Right lung (tissue), 5 donors: Measurements from ENCODE around the gene ALOX15B. TPM values are rescaled to one million over a fixed set of nuclear protein-coding genes. Genes with fewer than 3 reads are reported as not detected.
"Not testable (repeated sequence)": the region's sequence is repeated elsewhere in the genome, so short reads cannot be mapped to it uniquely, and the experiment has no call there.

Experiments used
- DNase-seq, 2 donors: peaks; one replicate each; pipeline ENCODE4 v3.0.0-alpha.2; 2013
- polyA plus RNA-seq, 5 donors: library from polyadenylated mRNA; unstranded; fragments of 120-200 nt; gene quantifications; one replicate each; pipeline versions ENCODE4 v1.2.1 to v1.2.3, GENCODE V29; 2013; ENCODE audit warnings: inconsistent platforms in 1 of 5, low replicate concordance in 1 of 5; ENCODE audit not compliant: insufficient read length in 5 of 5, insufficient read depth in 1 of 5

Gene ALOX15B
- polyA plus RNA-seq, 5 donors, result 0.20 to 0.51 (median 0.45) TPM

DNA sequence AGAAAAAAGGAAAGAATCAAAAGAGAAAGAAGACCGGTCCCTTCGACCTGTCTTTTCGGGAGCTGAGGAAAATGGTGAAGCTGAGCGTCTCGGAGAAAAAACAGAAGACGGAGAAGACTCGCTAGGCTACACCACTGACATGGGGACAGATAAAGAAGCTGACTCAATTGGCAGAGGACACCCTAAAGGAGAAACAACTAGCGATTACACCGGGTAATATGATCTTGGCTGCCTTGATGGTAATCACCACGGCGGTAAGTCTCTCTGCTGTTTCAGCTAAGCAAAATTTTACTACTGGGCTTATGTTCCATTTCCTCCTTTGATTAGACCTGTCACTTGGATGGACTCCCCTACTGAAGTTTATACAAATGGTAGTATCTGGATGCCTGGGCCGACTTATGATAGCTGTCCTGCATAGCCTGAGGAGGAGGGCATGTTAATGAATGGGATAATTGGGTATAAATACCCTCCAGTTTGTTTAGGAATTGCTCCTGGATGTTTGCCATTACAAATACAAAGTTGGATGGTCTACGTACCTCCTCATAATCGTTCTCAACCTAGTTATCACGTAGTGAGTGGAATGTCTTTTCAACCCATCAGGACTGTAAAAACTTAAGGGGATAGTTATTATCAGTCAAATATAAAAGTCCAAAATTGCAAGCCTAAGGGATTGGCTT lies 24.1 kb downstream of the ALOX15B start:
- no peak for DNase-seq

- no peak for DNase-seq
Measured at GRCh38 chr17:8063761-8064534, 25.1 kb downstream of the ALOX15B start.

- DNase-seq, result no peak
Measured at GRCh38 chr17:8064561-8065019, 25.7 kb downstream of the ALOX15B start.

- DNase-seq, result no peak
Measured at GRCh38 chr17:8066841-8067775, 28.2 kb downstream of the ALOX15B start.

GRCh38 chr17:8067806-8068205 lies 28.9 kb downstream of the ALOX15B start:
- no peak for DNase-seq

DNA sequence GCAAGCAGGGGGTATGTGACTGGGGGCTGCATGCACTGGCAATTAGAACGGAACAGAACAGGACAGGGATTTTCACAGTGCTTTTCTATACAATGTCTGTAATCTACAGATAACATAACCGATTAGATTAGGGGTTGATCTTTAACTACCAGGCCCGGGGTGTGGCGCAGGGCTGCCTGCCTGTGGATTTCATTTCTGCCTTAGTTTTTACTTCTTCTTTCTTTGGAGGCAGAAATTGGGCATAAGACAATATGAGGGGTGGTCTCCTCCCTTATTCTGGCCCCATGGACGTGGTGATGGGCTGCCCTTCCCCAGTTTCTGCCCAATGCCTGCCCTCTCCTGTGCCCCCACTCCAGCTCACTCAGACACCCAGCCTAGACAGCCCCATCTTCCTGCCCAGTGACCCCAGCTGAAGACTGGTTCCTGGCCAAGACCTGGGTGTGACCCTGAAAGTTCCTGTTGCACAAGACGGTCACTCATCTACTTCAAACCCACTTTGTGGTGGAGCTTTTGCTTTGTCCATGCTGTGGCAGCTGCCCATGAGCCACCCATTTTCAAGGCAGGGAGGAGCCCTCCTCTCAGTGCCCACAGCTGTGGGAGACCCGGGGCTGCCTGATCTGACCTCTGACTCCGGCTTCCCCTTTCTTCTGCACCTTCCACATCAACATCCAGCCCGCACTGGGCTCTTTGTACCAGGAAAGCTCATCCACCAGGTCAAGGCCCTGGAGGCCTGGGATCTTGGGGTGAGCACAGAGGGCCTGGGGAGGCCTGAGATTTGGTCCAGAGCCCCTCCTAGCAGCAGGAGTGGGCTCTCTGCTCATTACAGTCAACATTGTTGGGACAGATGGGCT lies 30.1 kb downstream of the ALOX15B start:
- DNase-seq, result no peak

DNA sequence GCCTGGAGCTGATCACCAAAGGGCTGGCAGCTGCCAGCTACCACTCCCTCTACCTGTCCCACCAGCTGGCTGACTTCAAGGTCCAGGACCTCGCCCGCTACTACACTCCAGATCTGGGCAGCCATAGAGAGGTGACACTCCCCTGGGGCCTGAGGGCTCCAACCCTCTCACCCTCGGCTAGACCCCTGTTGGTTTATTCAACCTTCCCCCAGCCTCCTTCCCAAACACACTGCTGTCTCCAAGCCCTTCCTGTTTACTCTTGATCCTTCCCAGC lies 30.7 kb downstream of the ALOX15B start:
- no peak for DNase-seq

- DNase-seq, result no peak
Measured at GRCh38 chr17:8071496-8071895, 32.6 kb downstream of the ALOX15B start.

DNA sequence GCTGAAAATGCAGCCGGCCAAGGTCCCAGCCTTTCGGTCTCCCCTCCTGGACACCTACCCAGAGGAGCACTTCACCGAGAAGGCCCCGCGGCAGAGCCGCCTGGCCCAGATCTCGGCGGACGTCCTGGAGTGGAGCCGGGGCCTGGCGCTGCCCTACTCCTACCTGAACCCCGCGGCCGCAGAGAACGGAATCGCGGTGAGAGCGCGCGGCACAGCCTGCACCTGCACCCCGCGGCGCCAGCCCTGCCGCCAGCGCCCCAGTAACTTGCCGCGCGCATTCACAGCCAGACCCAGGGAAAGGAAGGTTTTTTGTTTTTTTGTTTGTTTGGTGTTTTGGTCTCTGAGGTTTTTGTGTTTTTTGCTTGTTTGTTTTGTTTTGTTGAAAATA lies 33.5 kb downstream of the ALOX15B start:
- no peak for DNase-seq

DNA sequence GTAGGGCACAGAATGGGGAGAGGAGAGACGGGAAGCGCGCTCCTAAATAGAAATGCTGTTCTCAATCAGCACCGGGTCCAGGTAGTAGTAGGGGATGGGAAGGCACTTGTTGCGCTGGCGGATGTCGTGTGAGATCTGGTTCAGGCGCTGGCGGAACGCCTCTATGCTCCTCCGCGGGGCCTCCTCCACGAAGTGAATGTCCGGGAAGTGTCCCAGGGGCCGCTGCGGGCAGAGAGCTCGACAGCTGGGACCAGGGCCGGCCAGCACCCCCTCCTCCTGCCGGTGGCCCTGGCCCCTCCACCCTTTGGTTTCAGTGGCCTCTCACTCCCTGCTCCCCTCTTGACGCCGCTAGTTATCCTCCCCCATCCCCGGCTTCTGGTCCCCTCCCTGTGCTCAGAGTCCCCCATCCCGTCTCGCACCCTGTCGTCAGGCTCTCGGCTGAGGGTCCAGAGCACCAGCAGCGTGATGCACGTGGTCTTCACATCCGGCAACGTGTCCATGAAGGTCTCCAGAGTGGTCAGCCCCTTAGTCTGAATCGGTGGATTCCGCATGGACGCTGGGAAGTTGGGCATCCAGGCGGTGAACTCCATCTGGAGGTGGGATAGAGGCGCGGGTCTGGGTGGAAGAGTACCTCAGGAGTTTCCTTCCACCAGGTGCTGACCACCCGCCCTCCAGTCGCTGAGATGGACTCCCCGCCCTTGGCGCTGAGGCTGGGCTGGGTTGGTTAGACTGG lies 34.0 kb downstream of the ALOX15B start:
- DNase-seq, result no peak

DNA sequence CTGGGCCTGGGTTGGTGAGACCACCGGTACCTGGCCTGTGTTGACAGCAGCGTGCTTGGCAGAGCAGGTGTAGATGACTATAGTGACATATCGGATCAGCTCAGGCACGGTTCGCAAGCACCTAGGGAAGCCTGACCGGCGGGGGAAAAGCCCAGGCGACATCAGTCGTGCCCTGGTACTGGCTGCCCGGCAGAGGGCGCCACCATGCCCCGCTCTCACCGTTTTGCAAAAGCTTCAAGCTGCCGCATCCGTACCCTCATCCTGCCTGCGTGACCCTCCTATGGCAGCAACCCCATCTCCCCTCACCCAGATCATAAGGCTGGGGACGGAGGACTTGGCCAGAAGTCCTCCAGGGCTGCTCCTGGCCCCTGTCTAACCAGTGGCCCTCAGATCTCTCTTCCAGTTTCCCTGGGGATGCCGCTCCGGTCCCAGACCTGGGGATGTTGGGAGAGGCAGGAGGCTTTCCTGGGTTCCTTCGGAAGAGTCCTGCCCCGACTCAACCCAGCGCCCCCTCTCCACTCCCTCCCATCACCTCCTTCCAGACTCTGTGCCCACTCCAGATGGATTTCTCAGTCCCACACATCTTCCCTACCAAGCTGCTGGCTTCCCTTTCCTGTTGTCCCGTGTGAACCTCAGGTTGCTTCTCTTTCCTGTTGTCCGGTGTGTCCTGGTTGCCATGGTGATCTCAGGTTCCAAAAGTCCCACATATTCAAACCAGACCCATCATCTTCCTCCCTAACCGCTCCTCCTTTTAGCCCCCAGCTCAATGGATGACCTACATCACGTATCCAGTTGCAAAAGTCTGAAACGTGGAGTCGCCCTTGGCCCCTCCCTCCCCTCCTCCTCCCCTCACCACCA lies 35.0 kb downstream of the ALOX15B start:
- peak in 1 of 2 donors; percentile 50 for DNase-seq

- DNase-seq, result no peak
Measured at GRCh38 chr17:8074554-8074953, 35.7 kb downstream of the ALOX15B start.

DNA sequence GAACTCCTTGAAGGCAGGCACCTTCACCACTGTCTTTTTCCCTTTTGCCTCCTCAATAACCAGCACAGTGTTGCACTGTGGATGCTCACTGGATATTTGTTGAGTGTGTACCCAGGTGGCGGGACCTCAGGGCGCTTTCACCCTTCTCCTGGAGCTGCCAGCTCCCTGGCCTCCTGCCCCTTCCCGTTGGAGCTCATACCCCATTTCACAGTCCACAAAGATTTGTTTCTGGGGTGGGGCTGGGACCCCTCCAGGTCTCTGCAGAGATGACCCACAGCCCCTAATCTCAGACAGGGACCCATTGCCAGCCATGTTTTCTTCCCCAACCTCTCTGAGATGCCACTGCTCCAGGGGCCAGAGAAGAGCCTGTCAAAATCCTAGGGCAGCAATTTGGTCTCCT lies 36.2 kb downstream of the ALOX15B start:
- DNase-seq, result no peak

GRCh38 chr17:8075574-8076342 lies 36.9 kb downstream of the ALOX15B start:
- no peak for DNase-seq

DNA sequence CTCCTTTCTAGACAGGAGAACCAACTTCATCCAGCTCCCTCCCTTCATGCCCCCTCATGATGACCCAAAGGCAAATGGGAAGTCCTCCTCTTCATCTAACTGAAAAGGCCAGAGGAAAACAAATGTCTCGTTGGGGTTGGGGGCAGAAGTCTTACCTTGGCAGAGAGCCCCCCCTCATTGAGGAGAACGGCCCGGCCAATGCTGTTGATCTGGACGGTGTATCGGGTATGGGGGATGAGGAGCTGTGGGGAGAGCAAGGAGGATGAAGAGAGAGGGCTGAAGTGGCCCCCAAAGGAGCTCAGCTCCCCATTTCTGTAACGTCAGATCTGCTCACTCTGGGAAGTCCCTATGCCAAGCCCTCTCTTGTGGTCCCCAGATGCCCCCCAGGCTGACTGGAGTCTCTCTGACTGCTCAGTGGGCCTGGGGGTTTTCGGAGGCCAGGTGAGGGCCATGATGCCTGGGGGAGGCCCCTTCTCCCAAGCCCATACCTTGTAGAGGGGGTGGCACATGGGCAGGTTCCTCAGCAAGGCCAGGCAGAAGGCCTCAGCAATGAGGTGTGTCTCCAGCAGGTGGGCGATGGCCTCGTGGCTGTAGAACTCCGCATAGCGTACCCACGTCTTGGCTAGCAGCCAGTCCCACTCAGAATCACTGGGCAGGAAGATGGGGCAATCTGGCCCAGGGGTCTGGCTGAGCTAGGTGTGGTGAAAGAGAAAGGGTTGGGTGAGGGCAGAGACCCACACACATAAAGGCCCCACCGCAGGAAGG lies 37.8 kb downstream of the ALOX15B start:
- no peak for DNase-seq

DNA sequence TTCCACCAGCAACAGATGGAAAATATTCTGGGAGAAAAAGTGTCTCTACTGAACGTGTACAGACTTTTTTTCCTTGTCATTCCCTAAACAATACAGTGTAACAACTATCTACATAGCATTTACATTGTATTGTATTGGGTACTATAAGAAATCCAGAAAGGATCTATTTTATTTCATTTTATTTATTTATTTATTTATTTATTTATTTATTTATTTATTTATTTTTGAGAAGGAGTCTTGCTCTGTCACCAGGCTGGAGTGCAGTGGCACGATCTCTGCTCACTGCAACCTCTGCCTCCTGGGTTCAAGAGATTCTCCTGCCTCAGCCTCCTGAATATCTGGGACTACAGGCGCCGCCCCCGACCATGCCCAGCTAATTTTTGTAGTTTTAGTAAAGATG lies 39.1 kb downstream of the ALOX15B start:
- not testable (repeated sequence) for DNase-seq

DNA sequence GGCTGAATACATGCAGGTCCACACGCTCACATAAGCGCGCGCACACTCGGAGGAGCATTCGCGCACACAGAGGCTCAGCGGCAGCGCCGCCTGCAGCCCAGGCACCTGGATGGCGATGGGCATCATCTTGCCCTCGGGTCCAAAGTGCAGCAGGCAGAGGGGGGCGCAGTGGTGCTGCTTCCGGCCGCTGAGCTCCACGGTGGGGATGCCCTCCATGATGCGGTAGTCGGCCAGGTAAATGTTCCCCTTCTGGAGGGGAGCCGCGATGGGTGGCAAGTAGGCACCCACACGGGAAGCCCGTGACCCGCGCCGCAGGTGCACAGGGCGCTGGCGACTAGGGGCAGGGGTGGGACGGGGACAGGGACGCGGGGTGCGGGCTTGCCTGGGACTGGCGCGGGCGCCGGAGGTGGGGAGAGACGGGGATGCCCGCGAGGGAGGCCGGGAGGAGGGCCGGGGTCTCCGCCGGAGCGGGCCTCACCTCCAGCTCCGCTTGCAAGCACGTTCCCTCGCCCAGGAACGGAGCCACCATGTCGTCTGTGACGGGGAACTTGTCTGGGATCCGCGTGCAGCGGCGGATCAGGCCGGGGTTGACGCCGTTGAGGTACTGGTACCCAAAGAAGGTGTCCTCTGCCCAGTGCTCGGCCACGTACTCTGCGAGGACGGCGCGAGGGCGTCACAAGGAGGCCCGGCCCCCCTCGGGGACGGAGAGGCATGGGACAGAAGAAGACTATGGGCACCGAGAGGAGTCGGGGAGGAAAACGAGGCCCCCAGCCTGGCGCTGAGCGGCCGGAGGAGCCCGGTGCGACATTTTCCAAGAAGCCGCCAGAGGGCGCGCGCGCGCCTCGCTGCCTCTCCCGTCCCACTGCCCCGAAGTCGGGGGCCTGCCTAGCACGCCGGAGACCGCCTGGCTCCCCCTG lies 40.7 kb downstream of the ALOX15B start:
- DNase-seq, result peak; percentile 57 to 61
